Naive B cell (primary cell): ENCODE data around the gene FGFR2. TPM values are rescaled to one million over a fixed set of nuclear protein-coding genes. Genes with fewer than 3 reads are reported as not detected.
A peak's percentile ranks its signal among the peaks of the same experiment; 100 is the strongest.

Source experiments
- ATAC-seq, 2 donors: fragments of 150-1000 bp; cut with Tn5 transposase; 2 replicates each; pipeline ENCODE4 v1.10.0; 2021; ENCODE audit warnings: low read depth in 2 of 2, mild to moderate bottlenecking in 2 of 2, moderate library complexity in 2 of 2
- DNase-seq: peaks from one replicate; pipeline ENCODE4 v3.0.0; 2022
- H3K27ac Mint-ChIP-seq, 6 donors: one replicate each; pipeline ENCODE4 v1.8.0; 2020 to 2022; ENCODE audit warnings: mild to moderate bottlenecking in 6 of 6, mixed read lengths in 6 of 6, moderate library complexity in 5 of 6, inconsistent platforms in 2 of 6
- H3K27me3 Mint-ChIP-seq, 3 donors: one replicate each; pipeline ENCODE4 v1.8.0; 2021 to 2022; ENCODE audit warnings: mixed read lengths in 3 of 3, mild to moderate bottlenecking in 1 of 3
- H3K36me3 Mint-ChIP-seq, 2 donors: one replicate each; pipeline ENCODE4 v1.8.0; 2020 to 2022; ENCODE audit warnings: mixed read lengths in 2 of 2, inconsistent platforms in 1 of 2, mild to moderate bottlenecking in 1 of 2
- H3K4me1 Mint-ChIP-seq, 3 donors: one replicate each; pipeline ENCODE4 v1.8.0; 2020 to 2022; ENCODE audit warnings: mixed read lengths in 3 of 3, inconsistent platforms in 1 of 3, mild to moderate bottlenecking in 1 of 3, moderate library complexity in 1 of 3
- H3K4me3 Mint-ChIP-seq, 8 donors: one replicate each; pipeline ENCODE4 v1.8.0; 2020 to 2022; ENCODE audit warnings: mild to moderate bottlenecking in 8 of 8, mixed read lengths in 8 of 8, moderate library complexity in 8 of 8, inconsistent platforms in 2 of 8
- H3K9me3 Mint-ChIP-seq, 7 donors: one replicate each; pipeline ENCODE4 v1.8.0; 2020 to 2022; ENCODE audit warnings: mixed read lengths in 7 of 7, mild to moderate bottlenecking in 5 of 7, inconsistent platforms in 2 of 7, moderate library complexity in 1 of 7
- polyA plus RNA-seq, 6 donors: library from polyadenylated mRNA; unstranded; fragments of 300-500 nt; fragmentation: Illumina TruSeq; gene quantifications; one replicate each; pipeline ENCODE4 v1.2.3, GENCODE V29; 2021; ENCODE audit warnings: low read depth in 6 of 6

Gene FGFR2
- polyA plus RNA-seq, 6 donors from 2014 or later, result not detected

DNA sequence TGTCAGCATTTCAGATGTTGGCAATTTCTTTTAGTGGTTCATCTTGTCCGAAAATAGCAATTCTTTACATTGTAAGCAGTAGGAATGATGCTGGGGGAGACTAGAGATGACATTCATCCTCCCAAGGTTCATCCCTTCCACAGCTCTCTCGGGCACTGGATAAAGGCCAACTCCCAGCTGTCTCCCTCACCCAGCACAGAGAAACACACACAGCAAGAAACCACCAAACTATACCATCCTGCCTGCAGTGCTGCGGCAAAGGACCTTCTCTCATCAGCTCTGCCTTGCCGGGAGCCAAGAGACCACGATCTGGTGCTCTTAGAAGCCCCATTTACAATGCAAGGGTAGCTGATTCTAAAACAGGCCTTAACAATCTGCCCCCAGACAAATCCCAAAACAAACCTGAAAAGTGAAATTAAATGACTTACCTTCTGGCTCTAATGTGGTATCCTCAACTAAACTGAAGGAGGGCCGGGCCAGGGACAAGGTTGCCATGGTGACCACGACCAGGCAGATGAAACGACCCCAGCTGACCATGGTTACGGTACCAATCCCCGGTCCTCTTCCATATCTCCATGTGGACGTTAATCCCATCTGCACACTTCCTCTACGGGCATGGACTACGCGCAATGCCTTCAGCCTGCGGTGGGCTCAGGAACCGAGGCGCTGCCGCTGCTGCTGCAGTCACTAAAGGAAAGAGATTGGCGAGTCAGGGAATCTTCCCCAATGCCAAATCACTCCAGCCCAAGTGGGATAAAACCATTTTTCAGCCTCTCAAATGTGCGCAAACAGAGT is 4.8 kb downstream of the FGFR2 start:
- Mint-ChIP-seq H3K27ac (no peak overlapping the region), H3K27me3 (peaks cover 18 to 34% (median 21%) of the 10 kb centered on the region in 3 donors), H3K4me1 (peaks cover 0 to 5% (median 4%) of the 10 kb centered on the region in 3 donors), H3K36me3 (peaks cover 0 to 7% of the 10 kb centered on the region in 2 donors), H3K9me3 (peaks cover 0 to 9% (median 2%) of the 10 kb centered on the region in 7 donors), H3K4me3 (no peak overlapping the region)
- no peak for ATAC-seq
- no peak for DNase-seq

DNA sequence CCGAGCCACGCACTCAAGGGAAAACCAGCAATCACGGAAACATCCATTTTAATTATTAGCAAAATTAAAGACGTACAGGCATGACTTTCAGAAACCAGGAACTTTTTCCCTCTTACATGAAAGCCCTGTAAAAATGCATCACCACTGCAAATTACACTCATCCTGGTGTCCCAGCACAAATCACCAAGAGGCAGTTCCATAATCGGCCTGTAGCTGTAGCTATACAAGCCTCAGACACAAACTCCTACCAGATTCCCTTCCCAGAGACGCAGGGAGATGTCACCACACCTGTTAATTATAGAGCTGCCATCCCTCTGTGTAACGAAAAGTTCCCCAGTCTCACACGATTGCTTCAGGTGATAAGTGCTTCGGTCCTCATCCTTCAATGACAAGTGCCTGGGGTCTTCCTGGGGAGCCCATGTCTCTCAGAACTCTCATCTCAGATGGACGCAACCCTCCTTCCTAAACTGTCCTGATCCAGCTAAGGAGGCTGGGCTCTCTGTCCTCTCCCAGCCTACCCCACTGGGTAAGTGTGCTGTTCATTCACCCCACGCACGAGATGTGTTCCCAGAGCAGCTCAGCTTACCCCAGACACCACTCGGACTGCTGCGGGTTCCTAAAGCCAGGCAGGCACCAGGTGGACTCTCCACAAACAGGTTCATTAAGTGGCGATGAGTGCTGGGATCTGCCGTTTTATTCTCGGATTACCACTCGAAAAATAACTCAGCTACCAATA is 5.9 kb downstream of the FGFR2 start:
- H3K9me3 Mint-ChIP-seq, result peaks cover 2 to 9% (median 4%) of the 10 kb centered on the region in 7 donors
- H3K36me3 Mint-ChIP-seq, result peaks cover 0 to 7% of the 10 kb centered on the region in 2 donors
- DNase-seq (no peak), ATAC-seq (no peak)
- H3K4me1 Mint-ChIP-seq, result peaks cover 0 to 5% (median 4%) of the 10 kb centered on the region in 3 donors
- no peak overlapping the region for H3K4me3 Mint-ChIP-seq
- peaks cover 18 to 33% (median 21%) of the 10 kb centered on the region in 3 donors for H3K27me3 Mint-ChIP-seq
- H3K27ac Mint-ChIP-seq, result no peak overlapping the region

DNA sequence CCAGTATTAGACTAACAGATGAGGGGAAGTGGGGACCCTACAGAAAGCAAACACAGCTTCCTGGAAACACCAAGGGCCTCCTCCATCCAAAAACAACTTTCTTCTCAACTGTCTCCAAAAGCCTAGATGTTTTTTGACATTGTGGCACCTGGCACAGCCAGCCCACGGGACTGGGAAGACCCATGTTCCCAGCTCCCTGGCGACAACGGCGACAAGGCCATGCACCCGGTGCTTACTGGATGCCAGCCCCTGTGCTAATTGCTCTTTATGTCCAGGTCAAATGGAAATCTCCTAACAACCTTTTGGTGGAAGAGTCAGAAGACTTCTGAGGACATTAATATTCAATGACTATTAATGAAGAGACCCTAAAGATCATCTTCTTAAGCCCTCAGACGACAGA is 7.1 kb downstream of the FGFR2 start:
- H3K27ac Mint-ChIP-seq, result no peak overlapping the region
- peaks cover 5 to 18% (median 9%) of the 10 kb centered on the region in 7 donors for H3K9me3 Mint-ChIP-seq
- H3K4me3 Mint-ChIP-seq, result no peak overlapping the region
- peaks cover 14 to 24% (median 15%) of the 10 kb centered on the region in 3 donors for H3K27me3 Mint-ChIP-seq
- no peaks in the 10 kb centered on the region for H3K36me3 Mint-ChIP-seq
- DNase-seq (no peak), ATAC-seq (no peak)
- no peaks in the 10 kb centered on the region for H3K4me1 Mint-ChIP-seq

DNA sequence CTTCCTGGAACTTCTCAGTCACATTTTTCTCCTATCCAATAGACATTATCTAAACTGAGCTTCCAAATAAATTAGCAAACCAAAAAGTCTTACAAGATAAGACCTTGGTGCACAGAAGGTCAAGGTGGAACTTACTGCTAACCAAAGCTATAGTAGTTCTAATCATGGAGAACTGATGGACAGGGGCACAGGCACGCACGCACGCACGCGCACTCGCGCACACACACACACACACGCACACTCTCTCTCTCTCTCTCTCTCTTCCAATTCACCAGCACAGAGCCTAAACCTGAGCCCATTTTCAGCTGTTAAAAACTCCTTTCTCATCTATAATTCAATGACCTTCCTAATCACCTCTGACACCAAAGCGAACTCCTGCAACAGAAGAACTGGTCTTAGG is 7.5 kb downstream of the FGFR2 start:
- Mint-ChIP-seq H3K9me3 (peaks cover 5 to 18% (median 9%) of the 10 kb centered on the region in 7 donors), H3K27me3 (peaks cover 12 to 20% (median 13%) of the 10 kb centered on the region in 3 donors), H3K27ac (no peak overlapping the region), H3K4me3 (no peak overlapping the region), H3K36me3 (no peaks in the 10 kb centered on the region), H3K4me1 (no peaks in the 10 kb centered on the region)
- DNase-seq (no peak), ATAC-seq (no peak)

DNA sequence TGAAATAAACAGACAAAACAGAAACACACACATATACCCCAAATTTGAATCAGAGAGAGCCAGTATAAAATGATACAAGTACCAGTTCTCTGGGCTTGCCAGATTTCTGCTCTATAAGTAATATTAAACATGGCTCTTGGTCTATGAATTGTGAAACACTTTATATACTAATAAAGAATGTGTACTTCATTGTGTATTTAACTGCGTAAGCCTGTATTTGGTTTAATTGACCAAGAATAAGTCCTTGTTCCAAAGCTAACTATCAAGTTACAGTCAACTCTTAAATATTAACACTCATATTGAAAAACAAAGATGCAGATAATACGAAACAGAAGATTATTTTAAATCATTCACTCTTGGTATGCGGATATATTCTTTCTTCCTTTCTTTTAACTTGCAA is 8.7 kb downstream of the FGFR2 start:
- no peak overlapping the region for H3K27ac Mint-ChIP-seq
- peaks cover 4 to 12% (median 11%) of the 10 kb centered on the region in 3 donors for H3K27me3 Mint-ChIP-seq
- peaks cover 5 to 18% (median 9%) of the 10 kb centered on the region in 7 donors for H3K9me3 Mint-ChIP-seq
- no peak overlapping the region for H3K4me3 Mint-ChIP-seq
- ATAC-seq (no peak), DNase-seq (no peak)
- H3K36me3 Mint-ChIP-seq, result no peaks in the 10 kb centered on the region
- no peaks in the 10 kb centered on the region for H3K4me1 Mint-ChIP-seq

DNA sequence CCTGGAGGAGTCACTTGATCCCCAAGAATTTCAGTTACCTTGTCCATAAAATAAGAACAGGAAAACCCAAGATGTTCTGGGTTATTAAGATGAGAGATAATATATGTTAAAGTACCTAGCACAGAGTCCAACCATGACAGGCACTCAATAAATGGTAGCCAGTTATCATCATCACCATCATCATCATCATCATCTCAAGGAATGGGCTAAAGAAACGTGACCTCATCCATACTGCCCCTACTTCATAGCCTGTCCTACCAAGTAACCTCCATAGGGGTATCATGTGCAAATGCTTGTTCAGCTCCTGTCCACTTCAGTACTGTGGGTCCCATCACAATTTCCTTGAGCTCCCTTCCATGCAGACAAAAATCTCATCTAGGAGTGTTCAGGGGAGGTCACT is 14.4 kb downstream of the FGFR2 start:
- no peak overlapping the region for H3K4me3 Mint-ChIP-seq
- H3K27me3 Mint-ChIP-seq, result peaks cover 0 to 5% (median 4%) of the 10 kb centered on the region in 3 donors
- ATAC-seq, result no peak
- H3K36me3 Mint-ChIP-seq, result no peaks in the 10 kb centered on the region
- peaks cover 3 to 11% (median 9%) of the 10 kb centered on the region in 7 donors for H3K9me3 Mint-ChIP-seq
- H3K4me1 Mint-ChIP-seq, result no peaks in the 10 kb centered on the region
- no peak for DNase-seq
- H3K27ac Mint-ChIP-seq, result peak overlapping the region in 1 of 6 donors; percentile 4

DNA sequence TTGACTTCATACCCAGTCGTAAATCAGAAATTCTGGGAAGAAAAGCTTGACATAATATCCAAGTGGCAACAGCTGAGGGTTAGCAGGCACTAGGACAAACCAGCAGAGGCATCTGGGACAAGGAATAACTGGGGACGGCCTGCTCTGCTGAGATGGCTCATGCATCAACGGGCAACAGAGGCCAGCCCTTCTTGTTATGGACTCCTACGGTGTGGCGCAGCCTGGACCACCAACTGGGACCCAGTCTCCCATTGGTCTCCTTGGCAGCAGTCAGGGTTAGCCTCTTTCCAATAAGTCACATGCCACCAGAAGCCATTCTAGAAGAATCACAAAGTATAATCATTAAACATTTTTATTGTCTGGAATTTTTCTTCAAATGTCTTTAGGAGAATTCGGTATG is 15.0 kb downstream of the FGFR2 start:
- Mint-ChIP-seq H3K27me3 (peaks cover 0 to 5% (median 4%) of the 10 kb centered on the region in 3 donors), H3K4me3 (no peak overlapping the region), H3K27ac (peak overlapping the region in 1 of 6 donors; percentile 4), H3K9me3 (peaks cover 3 to 11% (median 8%) of the 10 kb centered on the region in 7 donors), H3K36me3 (no peaks in the 10 kb centered on the region), H3K4me1 (no peaks in the 10 kb centered on the region)
- DNase-seq (no peak), ATAC-seq (no peak)

DNA sequence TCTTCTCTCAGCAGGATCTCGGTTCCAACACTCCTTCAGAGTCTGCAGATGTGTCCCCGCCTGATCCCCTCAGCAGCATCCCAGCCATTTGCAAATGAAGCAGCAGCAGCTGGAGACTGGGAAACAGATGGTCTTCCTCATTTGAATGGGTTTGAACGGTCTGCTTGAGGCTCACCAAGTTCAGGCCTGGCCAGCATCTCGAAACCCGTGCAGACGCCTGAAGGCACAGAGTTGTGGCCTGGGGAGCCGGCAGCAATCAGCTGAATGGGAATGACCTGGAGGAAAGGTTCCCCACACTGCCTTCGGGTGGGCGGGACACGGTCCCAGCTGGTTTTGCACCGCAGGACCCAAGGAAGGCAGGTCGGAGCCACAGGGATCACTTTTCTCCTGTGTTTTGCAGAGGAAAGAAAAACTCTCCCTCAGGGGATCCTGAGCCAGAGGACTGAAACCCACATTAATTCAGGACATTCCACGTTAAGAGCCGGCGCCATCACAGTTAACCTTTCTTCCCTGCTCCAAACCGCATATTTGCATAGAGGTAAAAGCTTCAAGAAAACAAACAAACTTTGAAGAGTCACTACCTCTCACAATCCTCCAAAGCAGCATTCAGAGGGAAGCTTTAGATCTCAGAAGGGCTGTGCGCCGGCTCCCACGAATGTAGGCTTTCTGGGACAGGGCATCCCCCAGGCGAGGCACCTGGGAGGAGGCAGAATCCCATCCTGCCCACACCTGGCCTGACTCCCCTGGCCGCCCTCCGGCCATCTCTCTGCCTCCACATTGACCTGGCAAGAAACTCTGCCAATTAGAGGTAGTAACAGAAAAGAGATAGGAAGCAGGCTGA is 17.7 kb downstream of the FGFR2 start:
- H3K9me3 Mint-ChIP-seq, result peaks cover 0 to 2% (median 0%) of the 10 kb centered on the region in 7 donors

DNA sequence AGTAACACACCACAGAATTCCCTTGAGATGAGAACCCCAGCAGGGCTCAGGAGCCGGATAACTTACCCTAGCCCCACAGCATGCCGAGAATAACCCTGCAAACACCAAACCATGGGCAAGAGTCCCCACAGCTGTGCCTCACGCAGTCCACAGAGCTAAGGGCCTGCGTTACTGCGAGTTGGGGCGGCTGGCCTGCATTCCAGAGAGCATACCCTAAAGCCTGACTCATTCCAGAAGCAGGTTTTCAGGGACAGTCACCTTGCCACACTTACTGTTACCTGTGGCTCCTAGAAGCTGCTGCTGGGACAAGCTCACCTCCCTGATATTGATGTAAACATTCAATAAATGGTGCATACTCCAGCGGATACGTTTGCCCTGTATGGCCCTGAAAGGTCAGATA is 18.6 kb downstream of the FGFR2 start:
- Mint-ChIP-seq H3K4me3 (no peak overlapping the region), H3K27ac (no peak overlapping the region), H3K36me3 (no peaks in the 10 kb centered on the region), H3K4me1 (no peaks in the 10 kb centered on the region), H3K27me3 (peaks cover 0 to 4% (median 0%) of the 10 kb centered on the region in 3 donors), H3K9me3 (peaks cover 0 to 2% (median 0%) of the 10 kb centered on the region in 7 donors)
- DNase-seq, result no peak
- no peak for ATAC-seq

More for the DNA sequence above, 17.7 kb downstream of the FGFR2 start:
- DNase-seq (no peak), ATAC-seq (no peak)
- no peak overlapping the region for H3K27ac Mint-ChIP-seq
- no peak overlapping the region for H3K4me3 Mint-ChIP-seq
- no peaks in the 10 kb centered on the region for H3K36me3 Mint-ChIP-seq
- peaks cover 0 to 4% (median 0%) of the 10 kb centered on the region in 3 donors for H3K27me3 Mint-ChIP-seq
- H3K4me1 Mint-ChIP-seq, result no peaks in the 10 kb centered on the region

DNA sequence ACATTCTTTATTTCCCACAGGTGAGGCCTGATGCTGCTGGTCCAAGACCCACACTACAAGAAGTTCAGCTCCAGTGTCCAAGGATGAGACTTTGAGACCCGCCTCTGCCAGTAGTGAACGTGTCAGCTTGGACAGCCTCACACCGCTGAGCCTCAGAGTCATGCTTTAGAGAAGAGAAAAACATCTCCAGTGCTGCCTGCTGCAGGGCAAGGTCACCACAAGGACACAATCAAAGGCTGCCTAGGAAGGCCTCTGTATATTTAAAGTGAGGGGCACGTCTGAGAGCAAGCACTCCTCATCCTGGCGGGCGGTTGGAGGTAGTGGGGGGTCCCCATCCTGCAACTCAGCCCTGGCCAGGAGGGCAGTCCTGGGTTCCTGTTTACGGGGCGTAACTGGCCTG is 19.3 kb downstream of the FGFR2 start:
- H3K27ac Mint-ChIP-seq, result no peak overlapping the region
- H3K36me3 Mint-ChIP-seq, result no peaks in the 10 kb centered on the region
- H3K9me3 Mint-ChIP-seq, result peaks cover 0 to 2% (median 0%) of the 10 kb centered on the region in 7 donors
- ATAC-seq (no peak), DNase-seq (no peak)
- no peaks in the 10 kb centered on the region for H3K4me1 Mint-ChIP-seq
- no peak overlapping the region for H3K4me3 Mint-ChIP-seq
- H3K27me3 Mint-ChIP-seq, result peaks cover 0 to 4% (median 0%) of the 10 kb centered on the region in 3 donors

DNA sequence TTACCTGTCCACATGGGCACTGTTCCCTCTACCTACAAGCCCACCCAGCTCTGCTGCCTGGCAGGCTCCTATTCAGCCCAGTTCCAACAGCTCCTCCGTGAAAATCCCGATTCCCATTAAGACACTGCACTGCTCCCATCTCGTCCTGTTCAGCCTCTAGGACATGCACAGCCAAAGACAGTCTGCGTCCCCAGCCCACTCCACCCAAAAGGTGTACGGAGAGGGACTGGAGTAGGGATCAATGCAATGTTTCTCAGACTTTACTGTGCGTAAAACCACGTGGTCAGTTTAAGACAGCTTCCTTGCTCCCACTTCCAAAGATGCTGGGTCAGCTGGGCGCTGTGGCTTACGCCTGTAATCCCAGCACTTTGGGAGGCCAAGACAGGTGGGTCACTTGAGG is 19.9 kb downstream of the FGFR2 start:
- Mint-ChIP-seq H3K36me3 (no peaks in the 10 kb centered on the region), H3K4me1 (no peaks in the 10 kb centered on the region), H3K27ac (no peak overlapping the region), H3K4me3 (no peak overlapping the region), H3K9me3 (peaks cover 0 to 2% (median 0%) of the 10 kb centered on the region in 7 donors), H3K27me3 (peaks cover 0 to 4% (median 0%) of the 10 kb centered on the region in 3 donors)
- no peak for ATAC-seq
- DNase-seq, result no peak

DNA sequence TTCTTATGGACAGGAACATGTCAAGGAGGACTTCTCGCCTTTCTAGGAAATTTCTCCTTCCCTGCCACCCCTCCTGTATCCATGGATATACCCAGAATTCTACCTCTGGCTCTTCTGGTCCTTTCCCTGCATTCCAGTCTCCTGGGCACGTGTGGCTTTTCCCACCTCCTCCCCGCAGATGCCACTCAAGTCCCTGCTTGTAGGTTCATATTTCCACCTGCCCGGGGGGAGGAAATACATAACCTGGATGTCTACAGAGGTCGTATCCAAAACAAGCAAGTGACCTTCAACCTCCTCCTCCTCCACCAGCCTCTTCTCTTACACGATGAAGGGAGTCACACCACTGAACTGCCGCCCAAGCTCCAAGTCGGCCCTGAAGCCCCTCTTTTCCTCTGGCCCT is 20.7 kb downstream of the FGFR2 start:
- Mint-ChIP-seq H3K36me3 (no peaks in the 10 kb centered on the region), H3K4me1 (no peaks in the 10 kb centered on the region), H3K27me3 (no peaks in the 10 kb centered on the region), H3K9me3 (peaks cover 0 to 1% (median 0%) of the 10 kb centered on the region in 7 donors), H3K27ac (no peak overlapping the region), H3K4me3 (no peak overlapping the region)
- DNase-seq (no peak), ATAC-seq (no peak)

DNA sequence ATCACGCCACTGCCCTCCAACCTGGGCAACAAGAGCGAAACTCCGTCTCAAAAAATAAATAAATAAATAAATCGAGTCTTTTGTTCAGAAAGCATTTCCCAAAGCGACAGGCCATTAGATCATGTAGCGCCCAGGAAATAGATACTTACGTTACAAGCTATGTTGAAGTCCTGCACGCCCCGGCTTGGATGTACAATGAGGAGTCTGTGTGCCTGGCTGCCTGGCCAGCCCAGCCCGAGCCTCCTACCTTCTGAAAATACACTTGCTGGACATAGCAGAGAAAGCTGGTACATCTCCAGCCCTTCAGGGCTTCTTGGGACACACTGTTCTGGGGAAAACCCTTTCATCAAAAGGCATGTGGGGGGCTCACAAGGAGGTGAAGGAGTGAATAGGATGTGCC is 22.1 kb downstream of the FGFR2 start:
- H3K4me3 Mint-ChIP-seq, result no peak overlapping the region
- no peaks in the 10 kb centered on the region for H3K27me3 Mint-ChIP-seq
- no peaks in the 10 kb centered on the region for H3K36me3 Mint-ChIP-seq
- H3K27ac Mint-ChIP-seq, result no peak overlapping the region
- no peak for DNase-seq
- peaks cover 0 to 1% (median 0%) of the 10 kb centered on the region in 7 donors for H3K9me3 Mint-ChIP-seq
- no peaks in the 10 kb centered on the region for H3K4me1 Mint-ChIP-seq
- ATAC-seq, result no peak
